ENCODE measurements around the gene ROPN1L. TPM values are rescaled to one million over a fixed set of nuclear protein-coding genes. Genes with fewer than 3 reads are reported as not detected.

Gene ROPN1L
- polyA plus RNA-seq, 1 donor from 2014 or later, result 0.52 TPM

DNA sequence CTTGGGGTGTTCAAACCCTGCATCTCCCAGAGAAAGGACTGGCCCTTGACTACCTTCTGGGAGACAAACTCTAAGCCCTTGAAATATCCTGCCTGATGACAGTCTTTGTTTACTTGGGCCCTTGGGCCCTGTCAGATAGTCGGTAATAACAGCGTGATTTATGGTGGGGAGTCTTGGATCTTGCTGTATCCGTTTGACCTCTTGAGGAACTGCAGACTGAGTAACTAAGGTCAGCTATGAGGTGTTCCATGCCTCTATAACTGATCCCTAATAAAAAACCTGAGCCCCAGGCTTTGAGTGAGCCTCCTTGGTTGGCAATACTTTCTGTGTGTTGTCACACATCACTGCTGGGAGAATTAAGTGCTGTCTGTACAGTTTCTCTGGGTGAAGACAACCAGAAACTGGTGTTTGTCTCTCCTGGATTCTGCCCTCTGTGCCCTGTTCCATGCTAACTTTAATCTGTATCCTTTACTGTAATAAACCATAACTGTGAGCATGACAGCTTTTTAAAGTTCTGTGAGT, 66.0 kb downstream of the ROPN1L start:
- H3K9ac ChIP-seq (ENCODE audit: low read length), result no peak overlapping the region
- no peak overlapping the region for H3K4me3 ChIP-seq (ENCODE audit: low read length)
- H3K27ac ChIP-seq (ENCODE audit: low read length), result no peak overlapping the region
- no peaks in the 10 kb centered on the region for H3F3A ChIP-seq (ENCODE audit: insufficient read depth, low read length, poor library complexity, severe bottlenecking)
- H3K4me2 ChIP-seq (ENCODE audit: low read length), result no peak overlapping the region
- H2AFZ ChIP-seq (ENCODE audit: low read depth, low read length), result no peak overlapping the region
- H3K79me2 ChIP-seq (replicated peaks; ENCODE audit: insufficient read depth, low read length), result no peaks in the 10 kb centered on the region
- H3K36me3 ChIP-seq (ENCODE audit: insufficient read depth, low read length), result no peaks in the 10 kb centered on the region
- no peak for TF ChIP-seq EP300 (conservative IDR thresholded peaks at IDR 0.05; ENCODE audit: poor library complexity, severe bottlenecking)
- TF ChIP-seq RAD21 (conservative IDR thresholded peaks at IDR 0.05), result no peak
- TF ChIP-seq, protein P1, sequence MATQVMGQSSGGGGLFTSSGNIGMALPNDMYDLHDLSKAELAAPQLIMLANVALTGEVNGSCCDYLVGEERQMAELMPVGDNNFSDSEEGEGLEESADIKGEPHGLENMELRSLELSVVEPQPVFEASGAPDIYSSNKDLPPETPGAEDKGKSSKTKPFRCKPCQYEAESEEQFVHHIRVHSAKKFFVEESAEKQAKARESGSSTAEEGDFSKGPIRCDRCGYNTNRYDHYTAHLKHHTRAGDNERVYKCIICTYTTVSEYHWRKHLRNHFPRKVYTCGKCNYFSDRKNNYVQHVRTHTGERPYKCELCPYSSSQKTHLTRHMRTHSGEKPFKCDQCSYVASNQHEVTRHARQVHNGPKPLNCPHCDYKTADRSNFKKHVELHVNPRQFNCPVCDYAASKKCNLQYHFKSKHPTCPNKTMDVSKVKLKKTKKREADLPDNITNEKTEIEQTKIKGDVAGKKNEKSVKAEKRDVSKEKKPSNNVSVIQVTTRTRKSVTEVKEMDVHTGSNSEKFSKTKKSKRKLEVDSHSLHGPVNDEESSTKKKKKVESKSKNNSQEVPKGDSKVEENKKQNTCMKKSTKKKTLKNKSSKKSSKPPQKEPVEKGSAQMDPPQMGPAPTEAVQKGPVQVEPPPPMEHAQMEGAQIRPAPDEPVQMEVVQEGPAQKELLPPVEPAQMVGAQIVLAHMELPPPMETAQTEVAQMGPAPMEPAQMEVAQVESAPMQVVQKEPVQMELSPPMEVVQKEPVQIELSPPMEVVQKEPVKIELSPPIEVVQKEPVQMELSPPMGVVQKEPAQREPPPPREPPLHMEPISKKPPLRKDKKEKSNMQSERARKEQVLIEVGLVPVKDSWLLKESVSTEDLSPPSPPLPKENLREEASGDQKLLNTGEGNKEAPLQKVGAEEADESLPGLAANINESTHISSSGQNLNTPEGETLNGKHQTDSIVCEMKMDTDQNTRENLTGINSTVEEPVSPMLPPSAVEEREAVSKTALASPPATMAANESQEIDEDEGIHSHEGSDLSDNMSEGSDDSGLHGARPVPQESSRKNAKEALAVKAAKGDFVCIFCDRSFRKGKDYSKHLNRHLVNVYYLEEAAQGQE (IDR thresholded peaks at IDR 0.05; ENCODE audit: borderline replicate concordance), result no peak
- no peak for TF ChIP-seq POLR2AphosphoS5 (IDR thresholded peaks at IDR 0.05)
- no peak for TF ChIP-seq TAF1 (IDR thresholded peaks at IDR 0.05; ENCODE audit: low read depth)
- TF ChIP-seq MXI1 (conservative IDR thresholded peaks at IDR 0.05; ENCODE audit: poor library complexity, severe bottlenecking), result no peak
- no peak for TF ChIP-seq SMC3 (conservative IDR thresholded peaks at IDR 0.05; ENCODE audit: poor library complexity)
- no peak for TF ChIP-seq CTCF (IDR thresholded peaks at IDR 0.05; ENCODE audit: poor library complexity, severe bottlenecking)
- no peak for TF ChIP-seq EZH2 (IDR thresholded peaks at IDR 0.05; ENCODE audit: borderline replicate concordance, insufficient read depth, low read length, poor library complexity, severe bottlenecking)
- H3K9me3 ChIP-seq (ENCODE audit: low read length), result no peaks in the 10 kb centered on the region
- H3K27me3 ChIP-seq (ENCODE audit: insufficient read depth, low read depth, low read length), result no peaks in the 10 kb centered on the region
- H3K9me2 ChIP-seq (ENCODE audit: insufficient read depth, low read length), result no peaks in the 10 kb centered on the region
- H4K20me1 ChIP-seq (ENCODE audit: insufficient read depth), result no peaks in the 10 kb centered on the region

- no peak overlapping the region for H3K4me2 ChIP-seq (ENCODE audit: low read length)
- H3F3A ChIP-seq (ENCODE audit: insufficient read depth, low read length, poor library complexity, severe bottlenecking), result no peaks in the 10 kb centered on the region
- no peak overlapping the region for H3K27ac ChIP-seq (ENCODE audit: low read length)
- no peaks in the 10 kb centered on the region for H3K27me3 ChIP-seq (ENCODE audit: insufficient read depth, low read depth, low read length)
- H3K36me3 ChIP-seq (ENCODE audit: insufficient read depth, low read length), result no peaks in the 10 kb centered on the region
- H3K4me3 ChIP-seq (ENCODE audit: low read length), result no peak overlapping the region
- TF ChIP-seq TAF1 (IDR thresholded peaks at IDR 0.05; ENCODE audit: low read depth) (no peak), MXI1 (conservative IDR thresholded peaks at IDR 0.05; ENCODE audit: poor library complexity, severe bottlenecking) (no peak), EZH2 (IDR thresholded peaks at IDR 0.05; ENCODE audit: borderline replicate concordance, insufficient read depth, low read length, poor library complexity, severe bottlenecking) (no peak), RAD21 (conservative IDR thresholded peaks at IDR 0.05) (no peak), EP300 (conservative IDR thresholded peaks at IDR 0.05; ENCODE audit: poor library complexity, severe bottlenecking) (no peak), CTCF (IDR thresholded peaks at IDR 0.05; ENCODE audit: poor library complexity, severe bottlenecking) (no peak), SMC3 (conservative IDR thresholded peaks at IDR 0.05; ENCODE audit: poor library complexity) (no peak), POLR2AphosphoS5 (IDR thresholded peaks at IDR 0.05) (no peak)
- TF ChIP-seq, protein P1 (IDR thresholded peaks at IDR 0.05; ENCODE audit: borderline replicate concordance), result no peak
- H3K79me2 ChIP-seq (replicated peaks; ENCODE audit: insufficient read depth, low read length), result no peaks in the 10 kb centered on the region
- no peak overlapping the region for H3K9ac ChIP-seq (ENCODE audit: low read length)
- no peaks in the 10 kb centered on the region for H3K9me3 ChIP-seq (ENCODE audit: low read length)
- H2AFZ ChIP-seq (ENCODE audit: low read depth, low read length), result no peak overlapping the region
- H3K9me2 ChIP-seq (ENCODE audit: insufficient read depth, low read length), result no peaks in the 10 kb centered on the region
- no peaks in the 10 kb centered on the region for H4K20me1 ChIP-seq (ENCODE audit: insufficient read depth)
Observed at GRCh38 chr5:10509575-10509974, 67.9 kb downstream of the ROPN1L start.
